Inferior parietal cortex (tissue), 1 donor: Measurements from ENCODE around the gene POU6F2.
"Not testable (repeated sequence)": the region's sequence is repeated elsewhere in the genome, so short reads cannot be mapped to it uniquely, and the experiment has no call there.

Experiments used
- DNase-seq: peaks from one replicate; pipeline ENCODE4 v3.0.0-alpha.2; 2016; ENCODE audit errors: extremely low spot score

POU6F2 gene

DNA sequence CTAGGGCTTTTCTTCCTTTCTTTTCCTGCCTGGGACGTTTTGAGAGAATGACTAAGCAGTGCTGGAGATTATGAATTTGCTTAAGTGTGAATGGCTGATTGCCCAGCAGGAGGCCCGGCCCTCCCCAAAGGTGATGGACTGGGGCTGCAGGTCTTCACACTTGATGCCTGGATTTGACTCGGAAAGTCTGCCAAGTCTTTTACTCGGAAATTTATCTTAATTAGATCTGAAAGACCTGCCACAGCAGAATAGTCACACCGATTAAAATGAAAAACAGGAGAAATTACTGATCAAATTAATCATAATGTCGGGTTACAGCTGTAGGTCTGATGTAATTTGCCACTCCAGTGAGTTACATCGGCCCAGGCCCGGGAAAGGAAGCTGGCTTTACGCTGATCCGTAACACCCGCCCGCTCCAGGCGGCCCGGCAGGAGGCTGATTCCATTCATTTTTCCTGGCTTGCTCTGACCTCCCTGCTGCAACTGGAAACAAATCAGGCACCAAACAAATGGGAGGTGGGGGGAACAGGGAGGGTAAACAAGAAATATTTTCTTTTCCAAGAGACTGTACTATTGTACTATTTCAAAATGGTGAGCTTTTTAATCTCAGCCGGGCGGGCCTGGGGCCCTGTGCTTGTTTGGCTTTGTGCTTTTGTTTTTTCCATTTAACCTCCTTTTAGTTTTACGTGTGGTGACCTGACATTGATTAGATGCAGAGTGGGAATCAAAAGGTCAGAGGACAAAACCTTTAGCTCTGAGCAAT is 376.1 kb downstream of the POU6F2 start:
- DNase-seq: no peak

DNA sequence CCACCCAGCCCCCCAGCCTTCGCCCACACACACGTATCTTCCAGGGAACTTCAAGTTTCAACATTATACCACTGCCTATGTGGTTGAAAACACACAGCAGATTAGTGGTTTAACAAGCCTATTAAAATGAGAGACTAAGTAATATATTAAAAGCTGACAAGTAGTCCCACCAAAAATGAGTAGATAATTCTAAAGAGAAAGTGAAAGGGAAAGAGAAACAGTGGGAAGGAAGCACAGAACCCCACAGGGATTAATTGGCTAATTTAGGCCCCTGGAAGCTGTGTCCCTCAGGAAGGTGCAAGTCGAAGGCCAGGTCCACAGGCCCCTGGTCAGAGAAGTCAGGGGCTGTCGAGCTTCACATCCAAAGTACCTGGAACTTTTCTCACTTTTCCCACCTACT is 378.0 kb downstream of the POU6F2 start:
- no peak for DNase-seq

DNA sequence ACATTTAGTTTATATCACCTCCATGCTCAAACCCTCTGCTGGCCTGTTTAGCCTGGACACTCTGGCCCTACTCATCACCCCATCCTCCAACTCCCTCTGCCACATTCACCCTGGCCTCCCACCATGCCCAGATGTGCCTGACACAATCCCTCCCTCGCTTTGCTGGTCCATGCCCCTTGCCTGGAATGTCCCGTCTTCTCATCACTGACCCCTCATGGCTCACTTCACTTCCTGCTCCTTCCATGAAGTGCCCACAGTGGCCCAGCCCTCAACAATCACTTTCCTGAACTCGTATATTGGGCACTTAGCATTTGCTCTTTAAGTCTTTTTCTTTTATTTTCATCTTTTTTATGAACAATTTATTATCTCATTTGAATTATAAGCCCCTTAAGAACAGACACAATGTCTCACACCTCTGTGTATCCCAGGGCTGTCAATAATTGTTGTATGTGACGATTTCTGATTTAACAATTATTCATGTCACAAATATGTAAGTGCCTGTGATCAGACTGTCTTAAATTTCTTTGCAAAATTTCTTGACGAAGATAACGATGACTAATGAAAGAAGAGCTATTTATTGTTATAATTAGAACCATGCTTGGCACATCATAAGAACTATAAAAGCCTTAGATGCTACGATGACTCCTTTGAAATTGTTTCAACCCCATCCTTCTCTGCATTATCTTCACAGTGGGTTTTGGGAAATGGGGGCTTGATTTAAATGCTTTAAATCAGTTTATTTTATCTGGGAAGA is 378.6 kb downstream of the POU6F2 start:
- no peak for DNase-seq

DNA sequence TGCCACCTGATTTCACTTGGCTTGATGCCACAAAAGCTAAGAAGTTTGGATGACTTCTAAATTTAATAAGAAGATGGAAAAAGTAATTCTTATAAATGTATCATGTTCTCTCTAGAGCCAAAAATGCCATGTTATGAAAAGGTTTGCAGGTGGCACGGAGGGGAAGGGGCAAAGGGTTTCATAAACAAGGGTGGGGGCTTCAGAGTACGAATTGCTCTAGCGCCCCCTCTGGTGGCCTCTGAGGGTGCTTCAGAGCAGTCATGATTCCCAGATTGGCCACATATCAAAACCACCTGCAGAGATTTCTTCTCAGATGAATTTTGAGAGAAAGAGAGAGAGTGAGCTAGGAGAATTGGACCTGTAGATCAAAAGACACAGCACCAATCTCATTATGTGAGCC is 379.9 kb downstream of the POU6F2 start:
- no peak for DNase-seq

DNA sequence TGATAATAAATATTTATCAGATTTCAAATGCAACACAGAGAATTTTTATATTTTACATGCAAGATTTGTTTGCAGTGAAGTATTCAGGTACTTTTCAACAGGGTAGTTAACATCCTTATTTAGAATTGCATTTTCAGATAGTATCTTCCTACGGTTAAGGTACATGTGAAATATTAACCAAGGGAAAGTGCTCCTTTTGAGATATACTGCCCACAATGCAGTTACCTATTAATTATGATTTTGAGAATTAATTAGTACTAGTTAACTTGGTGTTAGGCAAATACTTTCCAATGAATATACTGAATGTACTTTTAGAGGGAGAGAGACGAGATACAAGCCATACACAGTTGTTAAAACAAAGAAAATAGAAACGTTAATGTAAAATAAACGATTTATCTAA is 382.3 kb downstream of the POU6F2 start:
- DNase-seq: no peak

DNA sequence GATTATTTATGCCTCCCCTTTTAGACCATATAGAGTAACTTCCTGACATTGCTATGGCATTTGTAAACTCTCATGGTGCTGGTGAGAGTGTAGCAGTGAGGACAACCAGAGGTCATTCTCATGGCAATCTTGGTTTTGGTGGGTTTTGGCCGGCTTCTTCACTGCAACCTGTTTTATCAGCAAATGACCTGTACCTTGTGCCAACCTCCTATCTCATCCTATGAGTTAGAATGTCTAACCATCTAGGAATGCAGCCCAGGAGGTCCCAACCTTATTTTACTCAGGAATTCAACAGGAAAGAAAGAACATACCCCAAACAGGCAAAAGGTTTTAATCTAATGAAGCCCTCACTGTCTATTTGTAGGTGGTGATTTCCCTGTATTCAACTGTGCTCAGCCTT is 383.1 kb downstream of the POU6F2 start:
- DNase-seq: no peak

DNA sequence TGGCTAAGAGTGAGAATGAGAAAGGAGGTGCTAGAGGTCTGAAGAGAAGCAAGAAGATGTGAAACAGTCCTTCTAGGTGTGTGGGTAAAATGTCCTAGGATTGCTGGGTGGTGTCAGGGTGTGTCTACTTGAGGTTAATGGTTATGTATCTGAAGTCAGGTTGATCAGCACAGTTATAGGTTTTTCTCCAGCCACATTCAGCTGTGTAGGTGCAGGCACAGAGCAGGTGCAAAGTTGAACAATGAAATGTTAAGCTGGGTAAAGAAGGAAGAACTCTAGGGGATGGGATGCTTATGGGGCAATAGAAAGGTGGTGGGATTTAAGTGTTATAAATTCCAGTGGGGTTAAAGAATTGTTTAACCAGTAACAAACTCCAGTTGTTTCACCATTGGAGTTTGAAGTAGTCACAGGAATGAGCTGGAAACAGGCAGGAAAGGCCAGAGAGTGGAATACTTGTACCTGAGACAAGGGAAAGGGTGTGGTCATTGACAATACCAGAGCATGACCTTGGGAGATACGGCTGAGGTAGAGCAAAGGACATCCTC is 388.1 kb downstream of the POU6F2 start:
- no peak for DNase-seq

DNA sequence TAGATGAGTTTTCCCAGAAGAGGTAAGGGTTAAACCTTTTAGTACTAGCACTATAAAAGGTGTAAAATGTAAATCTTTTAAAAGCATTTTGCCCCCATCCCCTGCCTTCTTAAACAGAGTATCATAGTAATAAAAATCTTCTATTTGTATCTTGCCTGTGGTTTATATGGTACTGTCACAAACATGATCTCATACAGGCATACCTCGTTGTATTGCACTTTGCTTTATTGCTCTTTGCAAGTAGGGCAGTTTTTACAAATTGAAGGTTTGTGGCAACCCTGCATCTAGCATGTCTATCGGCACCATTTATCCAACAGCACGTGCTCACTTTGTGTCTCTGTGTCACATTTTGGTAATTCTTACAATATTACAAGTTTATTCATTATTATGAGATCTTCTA is 389.7 kb downstream of the POU6F2 start:
- DNase-seq: no peak

DNA sequence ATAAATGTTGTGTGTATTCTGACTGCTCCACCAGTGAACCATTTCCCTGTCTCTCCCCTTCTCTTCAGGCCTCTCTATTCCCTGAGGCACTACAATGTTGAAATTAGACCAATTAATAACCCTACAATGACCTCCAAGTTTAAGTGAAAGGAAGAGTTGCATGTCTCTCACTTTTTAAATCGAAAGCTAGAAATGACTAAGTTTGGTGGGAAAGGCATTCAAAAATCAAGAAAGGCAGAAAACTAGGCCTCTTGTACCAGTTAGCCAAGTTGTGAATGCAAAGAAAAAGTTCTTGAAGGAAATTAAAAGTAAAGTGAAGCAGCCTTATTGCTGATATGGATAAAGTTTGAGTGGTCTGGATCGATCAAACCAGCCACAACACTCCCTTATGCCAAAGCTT is 390.2 kb downstream of the POU6F2 start:
- no peak for DNase-seq

DNA sequence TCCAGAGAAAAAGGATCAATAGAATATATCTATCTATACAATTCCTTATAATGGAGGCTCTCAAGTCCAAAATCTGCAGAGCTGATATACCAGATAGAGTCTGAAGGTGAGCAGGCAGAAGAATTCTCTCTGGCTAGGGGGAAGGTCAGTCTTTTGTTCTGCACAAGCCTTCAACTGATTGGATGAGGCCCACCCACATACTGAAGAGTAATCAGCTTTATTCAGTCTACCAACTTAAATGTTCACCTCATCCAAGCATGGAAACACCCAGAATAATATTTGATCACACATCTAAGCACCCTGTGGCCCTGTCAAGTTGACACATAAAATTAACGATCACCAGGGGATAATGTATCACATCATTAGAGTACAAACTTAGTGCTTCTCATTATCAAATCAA is 394.7 kb downstream of the POU6F2 start:
- no peak for DNase-seq

DNA sequence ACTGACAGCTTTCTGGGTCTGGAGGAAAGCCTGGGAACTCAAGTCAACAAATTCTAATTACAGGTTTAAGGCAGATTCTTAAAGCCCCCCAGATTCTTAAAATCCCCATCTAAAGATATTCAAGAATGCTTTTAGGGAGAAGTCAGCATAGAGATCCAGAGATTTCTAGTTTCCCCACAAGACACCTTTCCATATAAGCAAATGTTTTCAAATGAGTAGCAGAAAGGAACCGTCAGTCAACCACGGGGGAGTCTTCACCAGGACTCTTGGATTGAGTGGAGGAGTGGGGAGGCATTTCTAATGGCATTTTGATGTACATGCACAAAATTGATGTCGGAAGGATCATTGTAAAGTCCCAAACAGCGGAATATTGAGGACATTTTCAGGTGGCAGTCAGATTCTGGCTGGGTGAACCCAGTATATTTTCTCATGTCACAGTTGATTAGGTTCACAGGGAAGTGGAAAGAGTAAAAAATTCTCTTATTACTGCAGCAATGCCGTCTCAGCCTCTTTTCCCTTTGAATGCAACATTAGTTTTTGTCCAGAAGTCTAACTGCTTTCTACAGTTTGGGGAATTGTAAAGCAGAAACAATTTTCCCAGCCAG is 396.8 kb downstream of the POU6F2 start:
- no peak for DNase-seq

DNA sequence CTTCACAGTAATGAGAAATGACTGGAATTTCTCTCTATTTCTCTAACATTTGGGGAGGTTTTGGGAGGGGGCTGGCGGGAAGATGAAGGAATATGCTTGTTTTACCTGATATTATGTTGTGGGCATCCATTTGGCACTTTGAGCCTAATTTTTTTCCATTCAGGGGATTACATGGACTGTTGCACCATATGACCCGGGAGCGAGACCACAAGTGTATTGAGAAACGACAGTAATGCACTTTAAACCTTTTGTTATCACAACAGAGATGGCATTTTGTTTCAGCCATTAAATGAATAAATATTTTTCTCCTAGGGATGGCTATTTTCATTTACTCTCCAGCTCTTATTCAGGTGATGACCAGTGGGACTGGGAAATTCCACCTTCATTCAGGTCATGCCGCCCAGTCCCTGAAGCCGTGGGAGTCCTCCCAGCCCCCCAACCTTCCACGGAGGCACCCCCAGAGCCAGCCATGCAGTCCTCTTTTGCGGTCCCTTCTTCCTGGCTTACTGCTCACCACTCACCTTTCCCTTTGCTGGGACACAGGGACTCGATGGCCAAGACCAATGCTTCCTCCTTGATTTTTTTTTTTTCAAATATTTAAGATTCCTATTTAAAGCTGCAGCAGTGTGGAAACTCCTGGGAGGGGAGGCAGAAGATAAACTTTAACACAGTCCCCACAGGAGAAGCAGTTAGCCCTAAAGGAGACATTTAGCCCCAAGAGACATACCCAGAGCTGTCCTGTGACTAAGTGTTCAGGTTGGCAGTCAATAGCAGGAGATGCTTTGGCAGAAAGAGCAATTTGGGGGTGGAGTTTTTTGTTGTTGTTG is 397.6 kb downstream of the POU6F2 start:
- no peak for DNase-seq

DNA sequence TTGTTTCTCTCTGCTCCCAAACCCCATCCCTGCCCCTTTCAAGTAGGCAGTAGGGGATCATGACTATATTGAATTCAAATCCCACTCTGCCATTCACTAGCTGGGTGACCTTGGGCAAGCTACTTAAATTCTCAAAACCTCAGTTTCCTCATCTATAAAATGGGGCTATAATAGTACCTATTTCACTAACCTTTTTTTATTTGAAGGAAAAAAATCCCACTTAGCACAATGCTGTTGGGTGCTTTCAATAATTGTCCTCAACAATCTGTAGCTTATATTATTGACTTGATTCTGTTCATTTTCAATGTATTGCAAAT is 398.1 kb downstream of the POU6F2 start:
- no peak for DNase-seq

DNA sequence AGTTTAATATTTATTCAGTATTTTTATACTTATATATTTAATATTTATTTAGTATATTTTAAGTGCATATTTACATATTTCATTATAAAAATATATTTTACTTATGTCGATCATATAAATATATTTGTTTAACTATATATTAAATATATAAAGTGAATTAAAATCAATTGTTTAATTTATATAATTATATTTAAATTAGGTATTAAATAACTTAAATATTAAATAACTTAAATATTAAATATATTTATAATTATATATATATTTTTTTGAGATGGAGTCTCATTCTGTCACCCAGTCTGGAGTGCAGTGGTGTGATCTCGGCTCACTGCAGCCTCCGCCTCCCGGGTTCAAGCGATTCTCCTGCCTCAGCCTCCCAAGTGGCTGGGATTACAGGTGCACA is 399.2 kb downstream of the POU6F2 start:
- DNase-seq: not testable (repeated sequence)

DNA sequence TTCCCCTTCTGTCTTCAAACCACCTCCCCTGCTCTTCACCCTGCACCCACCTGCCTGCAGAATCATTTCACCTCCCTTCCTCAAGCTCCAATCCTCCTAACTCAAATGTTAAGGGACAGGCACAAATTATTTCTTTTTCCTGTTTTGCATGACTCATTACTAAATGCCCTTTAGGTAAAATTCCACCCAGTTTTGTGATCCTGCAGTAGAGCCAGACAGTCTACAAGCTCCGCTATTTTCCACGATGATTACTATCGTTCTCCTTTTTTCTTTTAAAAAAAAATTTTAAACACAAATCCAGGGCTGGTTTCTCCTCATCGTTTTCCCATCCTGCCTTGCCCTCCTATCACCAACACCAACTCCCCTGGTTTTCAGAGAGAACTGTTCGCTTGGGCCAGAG is 401.7 kb downstream of the POU6F2 start:
- no peak for DNase-seq

DNA sequence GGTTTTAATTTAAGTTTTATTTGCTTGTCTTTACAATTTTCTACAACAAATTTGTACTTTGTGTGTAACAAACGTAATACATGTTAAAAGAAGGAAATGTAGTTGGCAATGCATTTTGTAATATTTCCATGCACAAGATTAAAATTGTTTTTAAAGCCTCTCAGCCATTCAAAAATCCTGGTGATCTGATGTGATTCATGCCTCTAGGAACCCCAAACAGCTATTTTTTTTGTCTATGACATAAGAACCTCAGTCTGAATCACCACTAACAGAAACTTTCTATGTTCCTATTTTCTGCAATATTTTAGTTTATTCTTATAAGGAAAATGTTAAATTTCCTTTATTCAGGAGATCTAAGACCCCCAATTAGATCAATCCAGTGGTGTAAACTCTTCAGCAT is 405.4 kb downstream of the POU6F2 start:
- DNase-seq: no peak

DNA sequence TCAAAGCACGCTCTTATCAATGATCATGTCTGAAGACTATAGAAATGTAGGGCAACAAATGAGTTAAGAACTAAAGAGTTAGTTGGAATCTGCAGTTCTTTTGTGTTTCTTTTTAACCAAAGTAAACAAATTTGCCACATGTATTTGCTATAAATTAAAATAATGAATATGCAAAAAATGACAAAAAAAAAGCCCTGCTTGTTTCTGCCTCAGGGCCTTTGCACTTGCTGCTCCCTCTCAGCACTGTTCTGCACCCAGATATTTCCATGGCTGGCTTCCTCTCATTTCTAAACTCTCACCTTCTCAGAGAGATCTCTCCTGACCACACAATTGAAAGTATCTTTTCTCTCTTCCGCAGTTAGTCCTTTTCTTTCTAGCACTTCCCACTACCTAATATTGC is 406.7 kb downstream of the POU6F2 start:
- DNase-seq: no peak

DNA sequence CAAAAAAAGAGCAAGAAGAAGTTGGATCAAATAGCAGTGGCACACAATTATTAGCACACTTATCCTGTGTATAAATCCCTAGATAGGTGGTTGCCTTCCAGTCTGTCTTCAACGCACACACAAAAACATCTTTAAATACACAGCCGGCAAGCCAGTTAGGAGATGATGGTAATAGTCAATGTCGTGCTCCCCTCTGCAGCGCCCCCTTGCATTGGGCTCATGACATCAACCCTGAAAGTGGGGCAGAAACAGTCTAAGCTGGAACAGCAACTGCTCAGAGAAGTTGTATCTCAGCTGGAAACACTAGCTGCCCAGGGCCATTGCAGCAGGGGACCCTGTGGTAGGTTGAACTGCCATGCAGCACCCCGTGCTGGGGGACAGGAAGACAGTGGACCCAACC is 409.0 kb downstream of the POU6F2 start:
- DNase-seq: no peak

DNA sequence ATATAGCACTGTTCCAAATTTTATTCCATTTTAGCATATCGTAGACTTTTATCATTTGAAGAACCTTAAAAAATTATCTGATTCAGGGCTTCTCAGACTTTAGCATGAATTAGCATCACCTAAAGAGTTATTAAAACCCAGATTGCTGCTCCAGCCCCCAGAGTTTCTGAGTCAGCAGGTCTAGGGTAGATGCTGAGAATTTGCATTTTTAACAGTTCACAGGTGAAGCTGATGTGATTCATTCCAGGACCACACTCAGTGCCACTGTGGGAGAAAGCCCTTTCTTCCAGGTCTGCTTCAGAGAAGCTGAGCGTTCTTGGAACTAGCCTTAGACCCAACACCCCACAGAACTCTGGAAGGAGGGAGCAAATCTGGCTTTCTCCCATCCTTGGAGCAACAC is 414.4 kb downstream of the POU6F2 start:
- DNase-seq: no peak

DNA sequence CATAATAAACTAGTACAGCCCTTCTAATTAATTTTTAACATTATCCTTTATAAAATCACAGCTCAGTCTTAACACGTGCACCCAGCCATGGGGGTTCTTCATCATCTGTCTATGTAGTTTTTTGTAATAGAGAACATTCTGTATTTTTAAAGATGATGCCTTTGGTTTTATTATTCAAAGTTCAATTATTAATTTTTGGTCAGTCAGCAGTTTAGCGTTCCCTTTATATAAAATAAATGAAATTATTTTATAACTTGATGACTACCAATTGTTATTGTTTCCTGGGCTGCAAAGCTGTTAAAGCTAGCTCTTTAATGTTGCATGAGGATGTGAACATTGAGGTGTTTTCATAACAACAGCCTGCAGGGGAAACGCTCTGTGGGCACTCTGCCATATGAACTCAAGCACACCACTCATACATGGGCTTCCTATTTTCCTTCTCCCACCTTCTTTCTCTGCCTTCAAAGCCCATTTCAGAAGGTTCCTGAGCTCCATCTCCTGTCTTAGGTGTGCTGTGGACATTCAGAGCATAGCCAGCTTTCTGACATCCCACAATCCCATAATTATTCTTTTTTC is 416.5 kb downstream of the POU6F2 start:
- DNase-seq: no peak

DNA sequence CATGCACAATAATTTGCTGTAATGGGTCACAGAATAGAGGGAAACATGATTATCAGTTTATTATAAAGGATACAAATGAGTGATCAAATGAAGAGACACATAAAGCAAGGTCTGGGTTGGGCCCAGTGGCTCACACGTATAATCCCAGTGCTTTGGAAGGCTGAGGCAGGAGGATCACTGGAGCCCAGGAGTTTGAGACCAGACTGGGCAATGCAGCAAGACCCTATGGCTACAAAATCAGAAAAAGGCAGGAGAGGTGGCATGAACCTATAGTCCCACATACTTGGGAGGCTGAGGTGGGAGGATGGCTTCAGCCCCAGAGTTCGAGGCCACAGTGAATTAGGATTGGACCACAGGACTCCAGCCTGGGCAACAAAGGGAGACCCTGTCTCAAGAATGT is 421.7 kb downstream of the POU6F2 start:
- DNase-seq: no peak

DNA sequence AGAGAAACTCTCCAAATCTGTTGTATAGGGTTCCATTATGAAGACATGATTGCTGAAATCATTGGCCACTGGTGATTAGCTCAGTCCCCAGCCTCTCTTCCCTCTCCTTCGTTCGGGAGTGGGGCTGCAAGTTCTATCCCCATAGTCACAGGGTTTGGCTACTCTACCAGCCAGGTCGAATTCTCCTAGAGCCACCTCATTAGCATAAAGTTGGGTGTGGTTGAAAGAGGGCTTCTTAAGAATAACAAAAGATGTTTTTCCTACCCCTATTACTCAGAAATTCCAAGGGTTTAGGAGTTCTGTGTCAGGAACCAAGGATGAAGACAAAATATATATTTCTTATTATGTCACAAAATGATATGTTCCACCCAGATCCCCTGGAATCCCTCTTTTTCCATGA is 422.3 kb downstream of the POU6F2 start:
- DNase-seq: no peak
